Renal pelvis (tissue), 4 donors: Measurements from ENCODE around the gene CARD11. TPM values are rescaled to one million over a fixed set of nuclear protein-coding genes. Genes with fewer than 3 reads are reported as not detected.
"Not testable (repeated sequence)": the region's sequence is repeated elsewhere in the genome, so short reads cannot be mapped to it uniquely, and the experiment has no call there.

Experiments
- DNase-seq: peaks from one replicate; pipeline ENCODE4 v3.0.0-alpha.2; 2013
- polyA plus RNA-seq, 3 donors: library from polyadenylated mRNA; unstranded; fragments of 120-200 nt; gene quantifications; one replicate each; pipeline ENCODE4 v1.2.1, GENCODE V29; 2013; ENCODE audit not compliant: insufficient read length in 3 of 3

CARD11 gene
- polyA plus RNA-seq, 3 donors = 1.6 to 2.2 (median 1.9) TPM

DNA sequence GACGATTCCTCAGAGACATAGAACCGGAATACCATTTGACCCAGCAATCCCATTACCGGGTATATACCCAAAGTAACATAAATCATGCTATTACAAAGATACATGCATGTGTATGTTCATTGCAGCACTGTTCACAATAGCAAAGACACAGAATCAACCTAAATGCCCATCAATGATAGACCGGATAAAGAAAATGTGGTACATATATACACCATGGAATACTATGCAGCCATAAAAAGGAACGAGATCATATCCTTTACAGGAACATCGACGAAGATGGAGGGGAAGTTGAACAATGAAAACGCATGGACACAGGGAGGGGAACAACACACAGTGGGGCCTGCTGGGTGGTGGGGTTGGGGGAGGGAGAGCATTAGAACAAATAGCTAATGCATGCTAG lies 22.4 kb downstream of the CARD11 start:
- DNase-seq = not testable (repeated sequence)

DNA sequence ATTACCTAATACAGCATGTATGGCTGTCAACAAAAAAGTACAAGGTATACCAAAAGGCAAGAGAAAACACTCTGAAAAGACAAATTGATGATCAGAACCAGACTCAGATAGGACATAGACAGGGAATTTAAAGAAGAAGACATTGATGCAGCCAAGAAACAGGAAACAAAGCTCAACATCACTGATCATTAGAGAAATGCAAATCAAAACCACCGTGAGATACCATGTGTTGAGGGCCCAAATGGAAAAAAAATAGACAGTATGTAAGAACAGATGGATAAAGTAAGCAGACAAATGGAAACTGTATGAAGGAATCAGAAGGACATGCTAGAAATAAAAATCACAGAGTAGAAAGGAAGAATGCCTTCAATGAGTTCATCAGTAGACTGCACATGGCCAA lies 23.3 kb downstream of the CARD11 start:
- DNase-seq = no peak

DNA sequence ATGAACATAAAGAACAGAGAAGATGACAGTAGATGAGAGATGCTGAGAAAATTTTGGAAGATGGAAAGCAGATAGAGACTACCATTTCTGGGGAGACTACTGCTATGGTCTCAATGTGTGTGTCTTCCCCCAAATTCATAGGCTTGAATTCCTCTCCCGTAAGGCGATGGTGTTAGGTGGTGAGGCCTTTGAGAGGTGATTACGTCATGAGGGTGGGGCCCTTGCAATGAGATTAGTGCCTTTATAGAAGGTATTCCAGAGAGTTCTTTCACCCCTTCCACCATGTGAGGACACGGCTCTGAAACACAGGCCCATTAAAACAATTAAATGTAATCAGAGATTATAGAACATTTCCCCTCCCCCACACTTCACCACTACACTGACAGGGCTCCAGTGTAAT lies 23.9 kb downstream of the CARD11 start:
- no peak for DNase-seq

DNA sequence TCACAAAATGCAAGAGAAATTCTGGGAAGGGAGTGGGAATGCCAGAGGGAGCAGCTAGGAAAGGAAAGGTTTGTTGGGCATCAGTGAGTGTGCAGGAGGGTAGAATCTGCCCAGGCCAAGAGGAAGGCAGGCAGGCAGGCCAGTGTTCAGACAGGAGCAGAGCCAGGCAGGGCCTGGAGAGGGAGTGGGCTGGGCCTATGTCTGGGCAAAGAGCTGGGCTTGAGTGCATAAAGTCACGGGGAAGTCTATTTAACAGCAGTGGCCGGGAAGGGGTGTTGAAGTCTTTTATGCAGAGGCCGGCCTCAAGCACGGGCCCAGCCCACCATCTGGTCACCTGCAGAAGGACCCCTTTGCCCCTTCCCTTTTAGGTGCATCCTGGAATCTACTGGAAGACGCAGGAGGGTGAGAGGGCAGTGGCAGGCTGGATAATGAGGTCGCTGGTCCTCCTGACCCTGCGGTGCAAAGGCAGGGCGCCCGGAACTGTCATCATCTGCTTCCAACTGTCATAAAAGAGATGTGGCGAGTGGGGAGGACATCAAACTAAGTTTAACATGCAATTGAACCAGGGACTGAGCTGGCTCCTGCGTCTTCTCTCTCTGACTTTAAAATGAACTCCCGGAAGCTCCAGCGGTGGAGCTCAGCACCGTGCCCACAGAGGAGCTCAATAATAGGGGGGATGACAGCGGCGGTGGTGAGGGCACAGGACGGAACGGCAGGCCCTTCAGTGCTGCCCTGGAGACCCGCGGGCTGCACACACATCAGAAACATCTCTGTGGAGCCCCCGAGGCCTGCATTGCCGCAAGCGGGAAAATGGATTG lies 29.5 kb downstream of the CARD11 start:
- DNase-seq = no peak

DNA sequence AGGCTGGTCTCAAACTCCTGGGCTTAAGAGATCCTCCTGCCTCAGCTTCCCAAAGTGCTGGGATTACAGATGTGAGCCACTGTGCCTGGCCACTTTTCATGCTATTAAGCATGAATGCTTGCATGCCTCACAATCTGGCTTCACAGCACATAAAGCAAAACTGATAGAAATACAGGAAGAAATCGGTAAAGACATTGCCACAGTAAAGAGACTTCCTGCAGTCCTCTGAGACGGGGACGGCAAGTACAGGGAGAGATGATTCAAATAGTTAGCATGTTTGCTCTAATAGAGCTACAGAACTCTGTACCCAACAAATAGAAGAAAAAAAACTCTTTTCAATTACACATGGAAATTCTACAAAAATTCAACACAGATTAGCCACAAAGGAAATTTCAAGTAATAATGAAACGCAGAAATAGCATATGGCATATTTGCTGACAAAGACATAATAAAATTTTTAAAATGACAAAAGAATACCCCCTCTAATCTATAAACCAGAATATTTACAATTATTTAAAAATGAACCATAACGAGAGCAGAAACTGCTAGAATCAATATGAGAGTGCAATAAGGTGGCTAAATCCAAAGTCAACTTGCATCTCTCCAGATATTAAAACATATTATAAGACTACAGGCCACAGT lies 32.3 kb downstream of the CARD11 start:
- no peak for DNase-seq

DNA sequence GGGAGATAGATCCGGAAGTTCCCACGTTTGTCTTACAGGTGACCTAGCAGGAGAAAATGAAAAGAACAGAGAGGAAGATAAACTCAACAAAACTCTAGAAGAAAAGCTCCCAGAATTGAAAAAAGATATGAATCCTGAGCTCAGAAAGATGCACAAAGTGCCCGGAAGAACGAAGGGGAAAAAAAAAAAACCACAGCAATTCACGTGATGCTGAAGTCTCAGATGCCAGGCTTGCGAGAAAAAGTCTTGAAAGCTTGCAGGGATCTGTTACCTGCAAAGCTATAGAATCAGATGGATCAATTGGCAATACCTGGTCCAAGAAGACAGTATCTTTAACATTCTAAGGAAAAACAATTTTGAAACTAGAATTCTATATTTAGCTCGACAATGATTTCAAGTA lies 33.5 kb downstream of the CARD11 start:
- DNase-seq = no peak

DNA sequence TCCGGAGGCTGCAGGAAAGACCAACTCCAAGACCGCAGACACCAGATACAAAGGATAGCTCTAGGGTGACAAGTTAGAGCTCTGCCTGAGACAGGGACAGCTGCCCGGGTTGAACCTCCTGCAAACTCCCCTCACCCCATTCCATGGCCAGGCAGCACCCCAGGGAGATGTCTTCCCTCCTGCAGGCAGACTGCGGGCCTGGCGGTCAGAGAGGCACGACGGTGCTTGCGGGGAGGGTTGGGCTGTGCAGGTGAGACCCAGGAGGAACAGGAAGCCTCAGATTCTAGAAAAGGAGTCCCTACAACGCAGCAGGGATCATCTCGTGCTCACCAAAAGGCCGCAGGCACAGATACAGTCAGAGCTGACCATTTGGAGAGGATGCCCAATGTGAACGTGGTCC lies 34.6 kb downstream of the CARD11 start:
- DNase-seq = no peak

DNA sequence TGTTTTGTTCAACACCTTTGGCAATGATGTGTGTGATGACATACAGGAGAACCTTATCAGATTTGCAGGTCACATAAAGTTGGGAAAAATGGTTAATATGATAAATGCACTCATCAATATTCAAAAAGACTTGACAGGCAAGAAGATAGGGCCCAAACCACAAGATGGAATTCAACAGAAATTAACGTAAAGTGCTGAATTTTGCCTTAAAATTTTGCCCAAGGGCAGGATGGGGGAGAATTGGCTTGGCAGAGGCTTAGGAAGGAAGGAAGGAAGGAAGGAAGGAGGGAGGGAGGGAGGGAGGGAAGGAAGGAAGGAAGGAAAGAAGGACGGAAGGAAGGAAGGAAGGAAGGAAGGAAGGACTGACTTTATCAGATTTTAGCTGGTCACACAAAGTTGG lies 35.3 kb downstream of the CARD11 start:
- no peak for DNase-seq

DNA sequence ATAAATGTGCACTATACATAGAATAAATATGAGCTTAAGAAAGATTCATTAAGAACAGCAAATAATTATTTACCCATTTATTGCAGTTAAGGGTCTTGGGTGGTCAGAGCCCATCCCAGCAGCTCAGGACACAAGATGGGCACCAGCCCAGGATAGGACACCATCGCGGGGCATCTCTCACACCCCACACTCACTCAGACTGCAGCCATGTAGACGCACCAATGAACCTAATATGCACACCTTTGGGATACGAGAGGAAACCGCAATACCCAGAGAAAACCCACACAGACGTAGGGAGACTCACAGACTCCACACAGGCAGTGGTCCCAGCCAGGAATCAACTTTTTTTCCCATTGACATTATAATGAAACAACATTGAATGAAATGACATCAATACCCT lies 36.0 kb downstream of the CARD11 start:
- no peak for DNase-seq

DNA sequence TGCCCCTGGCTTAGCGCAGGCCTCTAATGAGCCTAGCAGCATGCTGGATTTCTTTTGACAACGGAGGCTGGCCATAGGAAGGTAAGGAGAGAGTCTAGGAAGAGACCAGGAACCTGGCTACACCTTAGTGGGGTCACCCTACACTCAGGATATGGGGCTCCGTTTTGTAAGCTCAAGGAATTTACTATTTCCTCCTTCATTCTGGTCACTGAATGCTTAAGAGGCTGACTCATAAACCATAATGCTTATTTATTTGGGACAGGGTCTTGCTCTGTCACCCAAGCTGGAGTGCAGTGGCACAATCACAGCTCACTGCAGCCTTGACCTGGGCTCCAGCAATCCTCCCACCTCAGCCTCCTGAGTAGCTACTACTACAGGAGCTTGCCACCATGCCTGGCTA lies 38.4 kb downstream of the CARD11 start:
- DNase-seq = no peak

DNA sequence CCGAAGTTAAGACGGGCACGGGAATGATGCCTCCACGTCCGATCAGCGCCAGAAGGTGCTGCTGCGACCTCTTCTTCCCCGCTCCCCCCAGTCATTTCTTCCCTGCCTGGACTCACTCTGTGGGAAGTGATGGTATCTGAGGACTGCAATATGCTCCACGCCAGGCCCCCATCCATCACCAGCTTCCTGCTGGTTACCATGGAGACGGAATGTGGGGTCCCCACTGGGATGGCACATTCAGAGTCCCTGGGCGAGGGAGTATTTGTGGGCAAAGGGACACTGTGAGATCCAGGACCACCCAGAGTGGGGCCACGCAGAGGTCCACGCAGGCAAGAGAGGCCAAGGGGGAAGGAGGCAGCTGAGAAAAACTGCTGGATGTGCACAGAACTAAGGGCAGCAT lies 39.7 kb downstream of the CARD11 start:
- DNase-seq = no peak

DNA sequence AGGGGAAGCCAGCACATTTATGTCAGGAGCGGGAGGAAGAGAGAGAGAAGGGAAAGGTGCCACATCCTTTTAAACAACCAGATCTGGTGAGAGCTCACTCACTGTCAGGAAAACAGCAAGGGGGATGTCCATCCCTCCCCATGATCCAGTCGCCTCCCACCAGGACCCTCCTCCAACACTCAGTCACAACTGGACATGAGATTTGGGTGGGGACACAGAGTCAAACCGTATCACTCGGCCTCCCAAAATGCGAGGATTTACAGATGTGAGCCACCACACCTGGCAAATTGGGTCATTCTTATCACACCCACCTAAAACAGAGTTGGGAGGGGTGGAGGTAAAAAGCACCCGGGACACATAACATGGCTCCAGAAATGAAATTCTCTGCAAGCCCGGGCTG lies 41.0 kb downstream of the CARD11 start:
- no peak for DNase-seq

DNA sequence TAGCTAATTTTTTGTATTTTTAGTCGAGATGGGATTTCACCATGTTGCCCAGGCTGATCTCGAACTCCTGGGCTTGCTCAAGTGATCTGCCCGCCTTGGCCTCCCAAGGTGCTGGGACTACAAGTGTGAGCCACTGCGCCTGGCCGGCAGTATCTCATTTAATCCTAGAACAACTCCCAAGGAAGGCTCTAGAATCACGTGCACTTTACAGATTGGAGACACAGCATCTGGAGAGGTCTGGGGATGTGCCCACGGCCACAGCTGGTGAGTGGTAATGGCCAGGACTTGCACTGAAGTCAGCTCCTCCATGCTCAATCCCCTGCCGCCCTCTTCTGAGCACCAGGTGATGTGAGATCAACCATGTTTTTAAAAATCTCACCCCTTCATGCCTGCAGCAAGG lies 43.1 kb downstream of the CARD11 start:
- DNase-seq = no peak

DNA sequence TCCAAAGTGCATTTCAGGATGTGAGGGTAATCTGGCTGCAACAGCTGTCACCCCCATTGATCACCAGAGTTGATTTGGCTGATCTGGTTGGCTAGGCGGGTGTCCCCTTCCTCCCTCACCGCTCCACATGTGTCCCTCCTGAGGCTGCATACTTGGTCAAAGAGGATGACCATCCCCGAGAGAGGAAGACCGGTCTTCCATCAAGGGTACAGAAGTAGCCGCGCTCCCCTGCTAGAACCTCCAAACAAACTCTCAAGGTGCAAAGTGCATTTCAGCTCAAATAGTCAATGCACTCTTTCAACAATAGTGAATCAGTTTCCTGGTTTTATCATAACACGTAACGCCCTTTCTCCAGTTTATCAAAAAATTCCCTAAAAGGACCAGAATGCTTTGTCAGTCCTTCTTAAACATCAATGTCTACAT lies 44.6 kb downstream of the CARD11 start:
- no peak for DNase-seq

DNA sequence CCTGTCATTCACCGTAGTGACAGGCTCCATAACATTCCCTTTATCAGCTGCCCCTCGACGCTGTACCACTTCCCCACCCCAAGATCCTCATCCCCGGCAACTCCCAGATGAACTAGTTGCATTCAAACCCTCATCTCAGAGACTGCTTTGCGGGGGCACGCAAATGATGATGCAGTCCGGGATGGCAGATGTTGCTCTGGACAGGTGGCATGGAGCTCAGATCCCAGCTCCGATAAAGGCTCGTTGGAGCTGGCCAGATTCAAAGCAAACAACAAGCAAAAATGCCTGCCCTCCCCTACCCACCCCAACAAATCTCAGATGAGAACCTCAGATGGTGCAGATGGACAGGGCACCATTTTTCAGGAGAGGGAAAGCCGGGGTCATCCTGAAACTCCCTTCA lies 46.7 kb downstream of the CARD11 start:
- no peak for DNase-seq

DNA sequence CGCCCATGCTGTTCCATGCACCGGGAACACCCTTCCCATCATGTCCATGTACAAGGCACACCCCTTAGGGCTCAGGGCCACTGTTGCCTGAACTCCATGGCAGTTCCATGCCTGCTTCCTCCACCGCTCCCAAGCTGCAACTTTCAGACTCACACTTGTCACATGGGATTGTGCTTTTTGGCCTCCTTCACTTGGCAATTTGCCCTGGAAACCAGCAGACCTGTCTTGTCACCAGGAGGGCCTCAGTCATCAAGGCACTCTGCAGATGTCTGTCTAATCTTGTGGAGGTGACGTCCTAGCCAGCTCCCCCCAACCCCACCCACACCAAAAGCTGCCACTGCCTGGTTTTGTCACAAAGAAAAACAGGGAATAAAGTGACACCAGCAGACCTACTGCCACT lies 47.5 kb downstream of the CARD11 start:
- DNase-seq = no peak

DNA sequence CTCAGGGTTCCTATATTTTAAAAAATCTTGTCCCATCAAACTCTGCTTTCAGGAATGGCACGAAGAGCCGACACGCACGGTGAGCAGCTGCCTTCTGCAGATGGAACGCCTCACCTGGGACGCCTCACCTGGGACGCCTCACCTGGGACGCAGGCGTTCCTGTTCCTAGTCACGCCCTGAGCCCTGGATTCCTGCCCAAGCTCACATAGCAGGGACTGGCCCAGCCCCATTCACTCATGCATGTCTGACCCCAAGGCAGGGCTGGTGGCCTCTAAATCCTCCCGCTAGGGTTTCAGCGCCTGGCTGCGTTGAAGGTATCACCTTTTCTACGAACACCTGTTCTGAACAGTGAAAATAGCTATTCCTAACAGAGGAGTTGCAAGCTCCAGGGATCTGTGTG lies 49.8 kb downstream of the CARD11 start:
- DNase-seq = peak; percentile 37

DNA sequence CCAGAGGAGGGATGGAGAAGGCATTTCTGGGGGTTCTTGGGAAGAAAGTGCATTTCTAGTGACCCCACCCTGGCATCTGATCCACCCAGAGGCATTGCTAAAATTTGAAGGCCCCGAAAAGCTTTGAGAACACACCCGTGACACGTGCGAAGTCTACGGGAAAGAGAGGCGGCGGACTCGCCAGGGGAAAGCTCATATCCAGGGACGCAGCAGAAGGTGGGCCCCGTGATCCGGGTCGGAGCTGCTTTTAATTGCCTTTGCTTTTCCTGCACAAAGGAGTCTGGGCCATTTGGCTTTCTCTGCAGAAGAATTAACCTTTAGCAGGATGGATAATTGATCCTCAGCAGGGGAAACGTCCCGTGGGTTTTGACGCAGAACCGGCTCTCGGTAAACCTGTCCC lies 50.3 kb downstream of the CARD11 start:
- no peak for DNase-seq

DNA sequence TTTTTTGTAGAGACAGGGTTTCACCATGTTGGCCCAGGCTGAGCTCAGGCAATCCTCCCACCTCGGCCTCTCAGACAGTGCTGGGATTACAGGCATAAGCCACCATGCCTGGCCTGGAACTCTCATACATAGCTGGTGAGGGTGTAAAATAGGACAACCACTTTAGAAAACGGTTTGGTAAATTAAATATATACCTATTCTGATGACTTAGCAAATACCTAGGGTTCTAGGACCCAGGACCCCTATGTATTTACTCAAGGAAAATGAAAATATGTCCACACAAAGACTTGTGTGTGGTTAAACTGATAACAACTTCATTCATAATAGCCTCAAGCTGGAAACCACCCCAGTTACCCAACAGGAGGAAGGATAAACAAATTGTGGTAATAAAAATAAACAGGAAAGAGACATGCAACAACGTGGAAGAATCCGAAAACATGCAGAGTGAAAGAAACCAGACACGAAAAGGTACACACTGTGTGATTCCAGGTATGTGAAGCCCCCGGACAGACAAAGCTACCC lies 52.7 kb downstream of the CARD11 start:
- DNase-seq = no peak

DNA sequence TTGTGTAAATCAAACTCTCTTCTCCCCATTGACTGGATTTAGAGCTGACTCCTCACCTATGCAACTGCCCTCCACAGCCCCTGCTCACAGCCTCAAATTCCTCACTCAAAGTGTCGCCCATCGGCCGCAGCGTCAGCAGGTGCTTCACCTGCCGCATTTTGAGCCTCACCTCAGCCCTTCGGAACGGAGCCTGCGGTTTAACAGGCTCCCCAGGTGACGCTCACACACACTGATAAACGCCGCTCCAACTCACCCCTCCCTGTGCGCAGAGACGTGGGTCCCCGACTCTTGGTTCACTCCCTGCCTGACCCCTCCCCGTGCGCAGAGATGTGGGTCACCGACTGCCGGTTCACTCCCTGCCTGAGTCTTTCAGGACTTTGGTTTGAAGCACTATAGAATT lies 57.1 kb downstream of the CARD11 start:
- DNase-seq = no peak

DNA sequence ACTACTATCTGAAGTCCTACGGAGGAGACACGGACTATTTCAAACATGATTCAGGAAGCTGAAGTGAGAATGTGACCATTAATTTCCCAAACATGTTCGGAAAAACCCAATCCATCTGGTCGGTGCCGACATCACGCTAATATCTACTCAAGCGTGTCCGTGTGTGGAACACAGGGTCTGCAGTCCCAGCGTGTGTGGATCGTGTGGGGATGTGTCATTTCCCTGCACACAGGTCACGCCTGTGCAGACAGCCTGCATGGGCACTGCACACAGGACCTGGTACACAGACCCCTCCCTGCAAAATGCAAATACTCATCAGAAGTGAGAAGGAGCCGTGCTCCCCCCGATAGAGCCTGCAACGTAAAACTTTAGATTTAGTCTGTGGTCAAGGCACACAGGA lies 57.8 kb downstream of the CARD11 start:
- no peak for DNase-seq

DNA sequence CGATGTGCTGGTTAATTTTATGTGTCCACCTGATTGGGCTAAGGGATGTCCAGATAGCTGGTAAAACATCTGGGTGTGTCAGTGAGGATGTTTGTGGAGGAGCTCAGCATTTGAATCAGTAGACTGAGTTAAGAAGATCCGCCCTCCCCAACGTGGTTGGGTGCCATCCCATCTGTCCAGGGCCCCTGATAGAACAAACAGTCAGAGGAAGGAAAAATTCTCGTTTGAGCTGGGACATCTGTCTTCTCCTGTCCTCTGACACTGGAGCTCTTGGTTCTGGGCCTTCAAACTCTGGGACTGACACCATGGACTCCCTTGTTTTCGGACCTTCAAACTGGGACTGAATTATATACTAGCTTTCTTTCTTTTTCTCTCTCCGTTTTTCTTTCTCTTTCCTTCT lies 59.6 kb downstream of the CARD11 start:
- DNase-seq = no peak

DNA sequence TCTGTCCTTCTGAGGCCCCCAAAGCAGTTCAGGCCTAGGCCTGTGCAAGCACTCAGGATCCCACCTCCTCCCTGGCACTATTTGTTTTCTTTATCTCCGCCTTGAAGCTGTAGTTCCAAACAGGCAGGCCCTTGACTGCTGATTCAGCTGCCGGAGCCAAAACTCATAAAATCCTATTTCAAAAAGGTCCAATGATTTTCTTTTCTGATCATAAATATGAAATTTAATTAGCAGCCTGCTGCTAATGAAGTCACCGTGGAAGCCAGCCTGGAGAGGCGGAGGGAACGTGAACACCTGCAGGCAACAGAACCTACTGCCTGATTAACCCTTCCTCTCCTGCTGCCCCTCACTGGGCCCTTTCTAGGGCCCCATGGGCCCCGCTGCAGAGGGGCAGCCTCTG lies 60.1 kb downstream of the CARD11 start:
- DNase-seq = no peak

DNA sequence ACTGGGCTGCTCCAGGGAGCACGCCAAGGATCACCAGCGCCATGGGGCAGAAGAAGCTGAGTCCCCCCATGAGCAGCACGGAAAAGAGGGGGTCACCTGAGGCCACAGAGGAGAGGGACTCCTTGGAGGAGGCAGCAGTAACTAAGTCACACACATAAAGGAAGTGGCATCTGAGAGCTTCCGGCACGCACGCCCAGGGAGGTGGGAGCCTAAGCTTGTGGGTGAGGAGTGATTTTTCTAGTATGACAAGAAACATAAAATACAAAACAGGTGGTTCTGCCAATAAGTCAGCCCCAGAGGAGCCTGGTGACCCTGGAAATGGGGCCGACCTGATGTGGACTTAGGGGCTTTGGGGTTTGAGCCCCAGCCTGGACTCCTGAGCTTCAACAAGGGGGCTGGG lies 60.8 kb downstream of the CARD11 start:
- no peak for DNase-seq
